ENCODE results near the gene TMEM95.

TMEM95 gene

GRCh38 chr17:7406235-7406825, 51.4 kb downstream of the TMEM95 start:
- DNase-seq = no peak

Data from activated CD8-positive, alpha-beta memory T cell treated with anti-CD3 and anti-CD28 coated beads for 24 hours (primary cell).